Peyer's patch (tissue), 4 donors: ENCODE measurements around the gene SH3PXD2B. TPM values are rescaled to one million over a fixed set of nuclear protein-coding genes. Genes with fewer than 3 reads are reported as not detected.

ENCODE experiments used
- DNase-seq, 3 donors: peaks; one replicate each; pipeline ENCODE4 v3.0.0-alpha.2; 2017 to 2019
- H3K27ac ChIP-seq, 4 donors: fragments of 200-600 bp; sonication (generic); one replicate each; pipeline ENCODE4 v1.5.1; 2016 to 2019
- H3K27me3 ChIP-seq, 2 donors: fragments of 200-600 bp; sonication (generic); one replicate each; pipeline ENCODE4 v1.5.1; 2019
- H3K36me3 ChIP-seq, 3 donors: fragments of 200-600 bp; sonication (generic); one replicate each; pipeline ENCODE4 v1.5.1; 2016 to 2019
- H3K4me1 ChIP-seq, 4 donors: fragments of 200-600 bp; sonication (generic); one replicate each; pipeline ENCODE4 v1.5.1; 2016 to 2019
- H3K4me3 ChIP-seq, 4 donors: fragments of 200-600 bp; sonication (generic); 1 replicate in 3 of 4; 2 replicates in 1 of 4; pipeline ENCODE4 v1.5.1; 2016 to 2019; ENCODE audit warnings: mild to moderate bottlenecking in 1 of 4
- H3K9me3 ChIP-seq, 4 donors: fragments of 200-600 bp; sonication (generic); one replicate each; pipeline ENCODE4 v1.5.1; 2016 to 2019; ENCODE audit warnings: mild to moderate bottlenecking in 1 of 4
- CTCF ChIP-seq, 6 experiments: fragments of 450-650 bp in 4 of 6; fragments of 200-600 bp in 2 of 6; sonication (generic) in 1 of 6; IDR thresholded peaks; one replicate each; pipeline ENCODE4 v1.5.1; 2017 to 2019; ENCODE audit warnings: antibody characterized with exemption in 6 of 6, mild to moderate bottlenecking in 3 of 6, moderate library complexity in 1 of 6
- POLR2A ChIP-seq, 2 donors: fragments of 450-650 bp; IDR thresholded peaks; one replicate each; pipeline ENCODE4 v1.5.1; 2017; ENCODE audit warnings: antibody characterized with exemption in 2 of 2, mild to moderate bottlenecking in 2 of 2, moderate library complexity in 2 of 2
- total RNA-seq, 4 donors: library from RNA; depleted of rRNA; stranded (reverse); fragments of >200 nt; gene quantifications; one replicate each; pipeline ENCODE4 v1.1.0, GENCODE V29; 2016

The SH3PXD2B gene
- total RNA-seq, result 10 to 100 TPM in 3 of 4 donors, 1 to 10 TPM in 1; 5.8 to 26.4 (median 11.7) TPM

GRCh38 chr5:172454358-172455086, at the start of gene SH3PXD2B:
SH3PXD2B (minus strand) TSS chr5:172454525; CDS start chr5:172454352, 173 bp downstream.
- H3K4me1 ChIP-seq, result peaks cover 0 to 23% (median 1%) of the 10 kb centered on the region in 4 donors
- no peaks in the 10 kb centered on the region for H3K36me3 ChIP-seq
- DNase-seq, result peak in 2 of 3 donors; percentile 69 to 79
- no peaks in the 10 kb centered on the region for H3K9me3 ChIP-seq
- H3K27me3 ChIP-seq, result no peaks in the 10 kb centered on the region
- H3K27ac ChIP-seq, result peak within 1 kb of the TSS; percentile 7 to 88 (median 78)
- H3K4me3 ChIP-seq, result peak within 1 kb of the TSS; percentile 54 to 92 (median 70)
- TF ChIP-seq POLR2A (IDR thresholded peaks at IDR 0.05) (no peak), CTCF (IDR thresholded peaks at IDR 0.05) (no peak)

DNA sequence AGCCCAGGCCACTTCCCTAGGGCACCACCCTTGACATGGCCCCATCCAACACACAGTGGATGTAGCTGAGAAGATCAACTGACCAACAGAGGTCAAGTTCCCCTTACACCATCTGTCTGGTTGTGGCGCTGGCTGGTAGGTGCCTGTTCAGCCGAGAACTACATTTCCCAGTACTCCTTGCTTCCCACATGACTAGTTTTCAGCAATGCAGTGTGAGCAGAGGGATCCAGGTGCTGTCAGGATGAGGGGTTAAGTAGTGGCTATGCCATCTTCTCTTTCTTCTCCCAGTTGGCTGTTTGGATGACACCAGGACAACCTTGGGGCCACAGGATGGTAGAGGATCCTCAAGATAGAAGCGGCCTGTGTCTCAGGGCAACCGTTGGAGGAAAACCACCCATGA, 48.6 kb upstream of the SH3PXD2B start:
- no peaks in the 10 kb centered on the region for H3K9me3 ChIP-seq
- DNase-seq, result peak in 2 of 3 donors; percentile 21 to 22

DNA sequence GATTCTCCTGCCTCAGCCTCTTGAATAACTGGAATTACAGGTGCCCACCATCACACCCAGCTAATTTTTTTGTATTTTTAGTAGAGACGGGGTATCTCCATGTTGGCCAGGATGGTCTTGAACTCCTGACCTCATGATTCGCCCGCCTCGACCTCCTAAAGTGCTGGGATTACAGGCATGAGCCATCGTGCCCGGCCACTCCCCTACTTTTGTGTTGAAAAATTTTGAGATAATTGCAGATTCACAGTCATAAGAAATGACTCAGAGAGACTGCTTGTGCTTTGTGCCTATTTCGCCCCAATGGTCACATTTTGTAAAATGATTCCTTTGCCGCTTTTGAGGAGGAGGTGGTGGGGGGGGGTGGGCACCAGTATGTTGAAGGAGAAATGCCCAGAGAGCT, 48.1 kb upstream of the SH3PXD2B start:
- H3K4me3 ChIP-seq, result no peak overlapping the region
- peak in 1 of 3 donors; percentile 8 for DNase-seq
- TF ChIP-seq POLR2A (IDR thresholded peaks at IDR 0.05) (no peak), CTCF (IDR thresholded peaks at IDR 0.05) (no peak)

More for the DNA sequence above, 48.6 kb upstream of the SH3PXD2B start:
- TF ChIP-seq POLR2A (IDR thresholded peaks at IDR 0.05) (no peak), CTCF (IDR thresholded peaks at IDR 0.05) (no peak)
- no peak overlapping the region for H3K27ac ChIP-seq
- no peaks in the 10 kb centered on the region for H3K36me3 ChIP-seq
- H3K4me3 ChIP-seq, result no peak overlapping the region
- H3K4me1 ChIP-seq, result peaks cover 0 to 15% (median 0%) of the 10 kb centered on the region in 4 donors
- H3K27me3 ChIP-seq, result no peaks in the 10 kb centered on the region

GRCh38 chr5:172501708-172502320, 47.5 kb upstream of the SH3PXD2B start:
- peaks cover 0 to 15% (median 0%) of the 10 kb centered on the region in 4 donors for H3K4me1 ChIP-seq
- TF ChIP-seq CTCF (IDR thresholded peaks at IDR 0.05), result no peak
- peak in 2 of 3 donors; percentile 7 to 22 for DNase-seq
- H3K9me3 ChIP-seq, result no peaks in the 10 kb centered on the region
- H3K27ac ChIP-seq, result no peak overlapping the region
- no peak overlapping the region for H3K4me3 ChIP-seq
- no peaks in the 10 kb centered on the region for H3K27me3 ChIP-seq
- H3K36me3 ChIP-seq, result no peaks in the 10 kb centered on the region

More for the DNA sequence above, 48.1 kb upstream of the SH3PXD2B start:
- Histone ChIP-seq H3K27me3 (no peaks in the 10 kb centered on the region), H3K4me1 (peaks cover 0 to 15% (median 0%) of the 10 kb centered on the region in 4 donors), H3K36me3 (no peaks in the 10 kb centered on the region), H3K9me3 (no peaks in the 10 kb centered on the region), H3K27ac (no peak overlapping the region)

DNA sequence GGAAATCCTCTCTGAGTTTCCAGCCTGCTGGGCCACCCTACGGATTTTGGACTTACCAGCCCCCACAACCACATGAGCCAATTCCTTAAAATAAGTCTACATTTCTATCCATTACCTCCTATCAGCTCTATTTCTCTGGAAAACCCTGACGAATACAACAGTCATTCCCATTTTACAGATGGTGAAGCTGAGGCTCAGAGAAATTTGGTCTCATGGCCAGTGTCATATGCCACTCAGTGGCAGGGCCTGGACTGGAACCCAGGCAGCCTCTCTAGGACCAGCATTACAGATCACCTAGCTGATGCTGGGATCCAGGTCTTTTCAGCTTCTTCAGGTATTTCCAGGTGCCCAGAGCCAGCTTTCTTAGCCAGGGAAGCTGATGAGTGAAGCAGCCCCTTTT, 45.0 kb upstream of the SH3PXD2B start:
- Histone ChIP-seq H3K36me3 (no peaks in the 10 kb centered on the region), H3K4me1 (peaks cover 0 to 10% (median 0%) of the 10 kb centered on the region in 4 donors), H3K9me3 (no peaks in the 10 kb centered on the region), H3K4me3 (no peak overlapping the region), H3K27me3 (no peaks in the 10 kb centered on the region), H3K27ac (no peak overlapping the region)
- TF ChIP-seq POLR2A (IDR thresholded peaks at IDR 0.05) (no peak), CTCF (IDR thresholded peaks at IDR 0.05) (no peak)
- DNase-seq, result peak in 2 of 3 donors; percentile 5 to 14
